IMR-90 (cell line): ENCODE data around the gene APCDD1L.

ENCODE experiments used
- CTCF ChIP-seq: conservative IDR thresholded peaks from 2 replicates; pipeline ENCODE4 v1.5.1; 2012; ENCODE audit warnings: mild to moderate bottlenecking, low read depth, low read length, improper control_type of control experiment
- POLR2A ChIP-seq: IDR thresholded peaks from 2 replicates; pipeline ENCODE4 v1.6.1; 2012; ENCODE audit warnings: mild to moderate bottlenecking, low read depth, low read length
- SMC3 ChIP-seq: fragments of 150-350 bp; IDR thresholded peaks from 2 replicates; pipeline ENCODE4 v1.6.1; 2016; ENCODE audit warnings: low read depth, mild to moderate bottlenecking, antibody characterized with exemption, low read length, moderate library complexity

GRCh38 chr20:58521763-58522162 lies 6.6 kb upstream of the APCDD1L start:
- TF ChIP-seq CTCF: no peak
- TF ChIP-seq POLR2A: no peak
- no peak for TF ChIP-seq SMC3
